ENCODE results near the gene C6orf62.

DNA sequence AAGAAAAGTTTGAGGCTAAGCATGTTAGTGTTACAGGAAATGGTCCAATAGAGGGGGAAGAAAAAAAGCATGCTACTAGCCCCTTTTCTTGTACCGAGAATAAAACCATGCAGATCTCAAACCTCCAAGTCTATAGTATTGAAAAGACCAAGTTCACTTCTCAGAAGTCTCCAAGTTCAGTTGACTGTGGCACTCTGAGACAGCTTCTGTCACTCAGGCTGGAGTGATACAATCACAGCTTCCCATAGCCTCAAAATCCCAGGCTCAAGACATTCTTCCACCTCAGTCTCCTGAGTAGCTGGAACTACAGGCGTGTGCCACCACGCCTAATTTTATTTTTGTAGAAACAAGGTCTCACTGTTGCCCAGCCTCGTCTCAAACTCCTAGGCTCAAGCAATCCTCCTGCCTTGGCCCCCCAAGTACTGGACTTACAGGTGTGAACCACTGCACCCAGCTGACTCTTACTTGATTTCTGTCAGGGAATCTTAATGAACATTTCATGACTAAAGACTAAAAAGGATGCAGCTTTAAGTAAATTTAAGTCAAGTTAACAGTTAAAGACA is 16.2 kb downstream of the C6orf62 start:
- TF ChIP-seq, protein P1, sequence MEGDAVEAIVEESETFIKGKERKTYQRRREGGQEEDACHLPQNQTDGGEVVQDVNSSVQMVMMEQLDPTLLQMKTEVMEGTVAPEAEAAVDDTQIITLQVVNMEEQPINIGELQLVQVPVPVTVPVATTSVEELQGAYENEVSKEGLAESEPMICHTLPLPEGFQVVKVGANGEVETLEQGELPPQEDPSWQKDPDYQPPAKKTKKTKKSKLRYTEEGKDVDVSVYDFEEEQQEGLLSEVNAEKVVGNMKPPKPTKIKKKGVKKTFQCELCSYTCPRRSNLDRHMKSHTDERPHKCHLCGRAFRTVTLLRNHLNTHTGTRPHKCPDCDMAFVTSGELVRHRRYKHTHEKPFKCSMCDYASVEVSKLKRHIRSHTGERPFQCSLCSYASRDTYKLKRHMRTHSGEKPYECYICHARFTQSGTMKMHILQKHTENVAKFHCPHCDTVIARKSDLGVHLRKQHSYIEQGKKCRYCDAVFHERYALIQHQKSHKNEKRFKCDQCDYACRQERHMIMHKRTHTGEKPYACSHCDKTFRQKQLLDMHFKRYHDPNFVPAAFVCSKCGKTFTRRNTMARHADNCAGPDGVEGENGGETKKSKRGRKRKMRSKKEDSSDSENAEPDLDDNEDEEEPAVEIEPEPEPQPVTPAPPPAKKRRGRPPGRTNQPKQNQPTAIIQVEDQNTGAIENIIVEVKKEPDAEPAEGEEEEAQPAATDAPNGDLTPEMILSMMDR (IDR thresholded peaks at IDR 0.05): no peak
- no peak for TF ChIP-seq RCOR1 (IDR thresholded peaks at IDR 0.05; ENCODE audit: low read length)
- TF ChIP-seq RAD21 (IDR thresholded peaks at IDR 0.05; ENCODE audit: low read length): no peak
- TF ChIP-seq JUND (IDR thresholded peaks at IDR 0.05): no peak
- TF ChIP-seq ELF1 (IDR thresholded peaks at IDR 0.05): no peak
